CD4-positive, alpha-beta T cell treated with Interferon gamma for 1 hour (primary cell): Measurements from ENCODE around the gene XKR8.

Source experiments
- DNase-seq: peaks from one replicate; pipeline ENCODE4 v3.0.0-alpha.2; 2020

The XKR8 gene

DNA sequence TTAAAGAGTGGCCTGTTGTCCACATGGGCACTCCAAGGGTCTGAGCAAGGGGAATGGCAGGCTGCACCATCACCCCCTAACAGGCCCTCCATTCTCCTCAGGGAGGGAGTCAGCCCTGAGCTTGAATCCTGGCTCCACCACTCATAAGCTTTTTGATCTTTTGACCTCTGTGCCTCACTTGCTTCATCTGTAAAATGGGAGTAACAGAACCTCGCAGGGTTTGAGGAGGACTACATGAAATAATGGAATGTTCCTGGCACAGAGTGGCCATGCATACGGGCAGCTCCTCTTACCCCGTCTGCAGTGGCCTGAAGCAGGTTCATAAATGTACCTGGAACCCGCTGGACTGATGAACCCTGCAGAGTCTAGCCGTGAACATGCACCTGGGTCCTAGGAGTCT lies 2.1 kb upstream of the XKR8 start:
- DNase-seq: no peak

DNA sequence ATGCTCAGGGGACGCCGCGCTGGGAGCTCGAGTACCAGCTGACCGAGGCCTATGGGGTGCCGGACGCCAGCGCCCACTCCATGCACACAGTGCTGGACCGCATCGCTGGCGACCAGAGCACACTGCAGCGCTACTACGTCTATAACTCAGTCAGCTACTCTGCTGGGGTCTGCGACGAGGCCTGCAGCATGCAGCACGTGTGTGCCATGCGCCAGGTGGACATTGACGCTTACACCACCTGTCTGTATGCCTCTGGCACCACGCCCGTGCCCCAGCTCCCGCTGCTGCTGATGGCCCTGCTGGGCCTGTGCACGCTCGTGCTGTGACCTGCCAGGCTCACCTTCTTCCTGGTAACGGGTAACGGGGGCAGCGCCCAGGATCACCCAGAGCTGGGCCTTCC lies 1.3 kb upstream of the XKR8 start:
- DNase-seq: no peak

- DNase-seq: no peak
Measured at GRCh38 chr1:27960762-27961645, 1.2 kb downstream of the XKR8 start.

GRCh38 chr1:27961646-27962221 lies 2.0 kb downstream of the XKR8 start:
- no peak for DNase-seq

DNA sequence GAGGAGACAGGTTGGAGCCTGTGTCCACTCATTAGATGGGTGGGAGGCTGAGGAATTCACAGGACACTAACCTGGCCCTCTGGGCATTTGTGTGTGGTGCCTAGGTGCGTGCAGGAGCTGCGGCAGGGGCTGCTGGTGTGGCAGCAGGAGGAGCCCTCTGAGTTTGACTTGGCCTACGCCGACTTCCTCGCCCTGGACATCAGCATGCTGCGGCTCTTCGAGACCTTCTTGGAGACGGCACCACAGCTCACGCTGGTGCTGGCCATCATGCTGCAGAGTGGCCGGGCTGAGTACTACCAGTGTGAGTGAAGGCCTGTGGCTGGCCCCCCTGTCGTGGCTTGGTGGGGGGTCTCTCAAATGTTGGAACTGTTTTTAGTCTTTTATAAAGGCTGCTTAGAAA lies 3.6 kb downstream of the XKR8 start:
- DNase-seq: no peak

GRCh38 chr1:27966402-27967105 lies 6.8 kb downstream of the XKR8 start:
- DNase-seq: no peak

GRCh38 chr1:27967106-27967883 lies 7.5 kb downstream of the XKR8 start:
- DNase-seq: no peak

- no peak for DNase-seq
Measured at GRCh38 chr1:27967884-27968466, 8.2 kb downstream of the XKR8 start.

DNA sequence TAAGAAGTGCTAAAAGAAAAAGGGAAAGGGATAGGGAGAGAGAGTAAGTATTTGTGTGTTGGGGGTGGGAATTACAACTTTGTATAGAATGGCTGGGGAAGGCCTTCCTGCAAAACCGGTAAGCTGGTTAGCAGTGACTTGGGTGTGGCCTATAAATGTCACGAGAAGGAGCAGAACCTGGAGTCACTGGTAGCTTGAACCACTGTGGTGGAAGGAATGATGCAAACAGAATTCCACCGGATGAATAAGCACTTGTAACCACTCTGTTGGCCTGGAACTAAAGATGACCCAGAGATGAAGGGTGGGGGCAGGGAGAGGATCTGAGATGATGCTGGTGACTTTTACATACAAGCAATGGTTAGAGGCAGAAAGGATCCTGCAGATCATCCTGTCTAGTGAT lies 8.9 kb downstream of the XKR8 start:
- DNase-seq: no peak

- DNase-seq: no peak
Measured at GRCh38 chr1:27970401-27970800, 10.6 kb downstream of the XKR8 start.

DNA sequence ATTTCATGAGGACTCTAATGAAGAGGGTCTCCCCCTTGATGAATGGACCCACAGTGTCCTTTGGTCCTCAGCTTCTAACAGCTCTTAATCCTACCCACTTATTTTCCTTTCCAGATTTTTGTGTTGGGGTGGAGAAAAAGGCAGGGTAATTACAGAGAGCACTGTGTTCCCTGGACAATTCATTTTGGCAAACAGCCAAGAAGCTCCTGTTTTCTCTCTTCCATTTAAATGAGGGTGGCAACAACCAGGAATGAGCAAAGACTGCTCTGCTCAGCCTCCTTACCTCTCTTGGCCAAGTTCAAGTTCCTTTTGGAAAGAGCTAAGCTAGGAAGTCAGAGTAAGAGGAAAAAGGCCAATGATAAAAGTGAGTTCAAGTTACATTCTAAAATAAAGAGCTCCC lies 11.9 kb downstream of the XKR8 start:
- no peak for DNase-seq

GRCh38 chr1:27972141-27972540 lies 12.4 kb downstream of the XKR8 start:
- DNase-seq: no peak

DNA sequence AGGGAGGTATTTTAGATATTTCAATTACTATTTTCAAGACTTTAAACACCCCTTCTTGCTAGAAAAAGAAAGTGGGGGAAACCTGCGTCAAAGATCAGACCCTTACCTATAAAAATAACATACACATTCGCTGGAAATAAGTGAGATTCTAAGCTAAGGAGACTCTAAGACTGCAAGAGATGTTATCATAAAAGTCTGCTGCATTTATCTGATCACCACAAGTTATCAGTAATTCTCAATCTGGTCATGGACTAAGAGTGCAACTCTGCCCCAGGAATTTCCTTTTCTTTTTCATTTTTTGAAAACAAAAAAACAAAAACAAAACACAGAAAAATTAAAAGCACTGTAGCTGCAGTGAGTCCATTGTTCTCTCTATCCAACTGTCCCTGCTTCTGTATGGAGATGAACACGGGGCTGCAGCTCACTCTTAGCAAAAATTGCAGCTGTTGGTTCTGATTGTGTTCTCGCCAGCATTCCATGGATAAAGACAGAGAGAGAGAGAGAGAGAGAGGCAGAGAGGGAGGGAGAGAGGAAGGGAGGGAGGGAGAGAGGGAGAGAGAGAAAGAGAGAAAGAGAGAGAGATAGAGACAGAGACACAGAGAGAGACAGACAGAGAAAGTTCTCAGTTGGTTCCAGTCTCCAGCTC lies 14.1 kb downstream of the XKR8 start:
- no peak for DNase-seq

DNA sequence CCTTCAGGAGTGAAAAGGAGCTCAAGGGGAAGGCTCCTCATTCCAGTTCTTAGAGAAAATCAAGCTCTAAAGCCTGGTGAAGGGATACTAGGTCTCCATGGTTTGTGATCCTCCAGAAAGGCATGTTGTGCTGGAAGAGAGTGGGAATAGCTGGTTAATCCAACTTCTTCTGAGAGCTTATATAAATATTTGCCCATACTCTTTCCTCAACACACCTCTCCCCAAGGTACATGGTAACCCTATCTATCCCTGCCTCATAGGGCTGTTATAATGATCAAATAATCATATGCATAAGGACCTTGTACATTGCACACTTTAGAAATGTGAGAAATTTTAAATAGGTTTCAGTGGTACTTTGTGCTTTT lies 14.6 kb downstream of the XKR8 start:
- no peak for DNase-seq

GRCh38 chr1:27979151-27979858 lies 19.5 kb downstream of the XKR8 start:
- no peak for DNase-seq

GRCh38 chr1:27979859-27980201 lies 20.1 kb downstream of the XKR8 start:
- DNase-seq: no peak

DNA sequence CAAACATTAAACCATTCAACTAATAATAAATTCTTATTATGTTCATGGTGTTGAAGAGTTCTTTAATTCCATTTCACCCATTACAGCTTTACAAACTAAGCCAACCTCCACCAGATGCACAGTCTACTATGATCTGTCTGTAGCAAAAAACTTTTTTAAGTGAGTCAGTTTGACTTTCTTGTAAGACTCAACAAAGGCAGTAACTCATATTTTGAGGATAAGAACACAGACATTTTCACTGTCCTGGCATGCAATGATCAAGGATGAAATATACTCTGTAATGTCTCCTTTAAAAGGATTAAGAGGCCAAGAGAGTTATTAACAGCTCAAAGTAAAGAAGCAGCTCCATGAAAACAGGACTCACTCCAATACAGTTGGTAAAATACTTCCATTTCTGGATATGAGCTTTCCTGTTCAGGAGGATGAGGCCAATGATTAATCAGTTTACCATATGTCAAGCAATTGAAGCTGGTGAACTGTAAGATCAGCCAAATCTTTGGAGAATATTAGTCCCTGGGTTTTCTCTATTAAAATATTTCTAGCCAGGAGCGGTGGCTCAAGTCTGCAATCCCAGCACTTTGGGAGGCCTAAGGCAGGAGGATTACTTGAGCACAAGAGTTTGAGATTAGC lies 20.6 kb downstream of the XKR8 start:
- no peak for DNase-seq

GRCh38 chr1:27981145-27981544 lies 21.4 kb downstream of the XKR8 start:
- no peak for DNase-seq

GRCh38 chr1:27990920-27991537 lies 31.3 kb downstream of the XKR8 start:
- no peak for DNase-seq

- peak; percentile 49 for DNase-seq
Measured at GRCh38 chr1:27992276-27992675, 32.5 kb downstream of the XKR8 start.

GRCh38 chr1:27993241-27993640 lies 33.5 kb downstream of the XKR8 start:
- no peak for DNase-seq
